ENCODE measurements around the gene OXER1. TPM values are rescaled to one million over a fixed set of nuclear protein-coding genes. Genes with fewer than 3 reads are reported as not detected.
A peak's percentile ranks its signal among the peaks of the same experiment; 100 is the strongest.

Gene OXER1
- total and polyA plus RNA-seq, 2 of the 13 experiments (the other 11 are each of a cell fraction or from before 2014, with no cell fraction given) = 8.0 to 9.0 TPM

- TF ChIP-seq, protein P1, sequence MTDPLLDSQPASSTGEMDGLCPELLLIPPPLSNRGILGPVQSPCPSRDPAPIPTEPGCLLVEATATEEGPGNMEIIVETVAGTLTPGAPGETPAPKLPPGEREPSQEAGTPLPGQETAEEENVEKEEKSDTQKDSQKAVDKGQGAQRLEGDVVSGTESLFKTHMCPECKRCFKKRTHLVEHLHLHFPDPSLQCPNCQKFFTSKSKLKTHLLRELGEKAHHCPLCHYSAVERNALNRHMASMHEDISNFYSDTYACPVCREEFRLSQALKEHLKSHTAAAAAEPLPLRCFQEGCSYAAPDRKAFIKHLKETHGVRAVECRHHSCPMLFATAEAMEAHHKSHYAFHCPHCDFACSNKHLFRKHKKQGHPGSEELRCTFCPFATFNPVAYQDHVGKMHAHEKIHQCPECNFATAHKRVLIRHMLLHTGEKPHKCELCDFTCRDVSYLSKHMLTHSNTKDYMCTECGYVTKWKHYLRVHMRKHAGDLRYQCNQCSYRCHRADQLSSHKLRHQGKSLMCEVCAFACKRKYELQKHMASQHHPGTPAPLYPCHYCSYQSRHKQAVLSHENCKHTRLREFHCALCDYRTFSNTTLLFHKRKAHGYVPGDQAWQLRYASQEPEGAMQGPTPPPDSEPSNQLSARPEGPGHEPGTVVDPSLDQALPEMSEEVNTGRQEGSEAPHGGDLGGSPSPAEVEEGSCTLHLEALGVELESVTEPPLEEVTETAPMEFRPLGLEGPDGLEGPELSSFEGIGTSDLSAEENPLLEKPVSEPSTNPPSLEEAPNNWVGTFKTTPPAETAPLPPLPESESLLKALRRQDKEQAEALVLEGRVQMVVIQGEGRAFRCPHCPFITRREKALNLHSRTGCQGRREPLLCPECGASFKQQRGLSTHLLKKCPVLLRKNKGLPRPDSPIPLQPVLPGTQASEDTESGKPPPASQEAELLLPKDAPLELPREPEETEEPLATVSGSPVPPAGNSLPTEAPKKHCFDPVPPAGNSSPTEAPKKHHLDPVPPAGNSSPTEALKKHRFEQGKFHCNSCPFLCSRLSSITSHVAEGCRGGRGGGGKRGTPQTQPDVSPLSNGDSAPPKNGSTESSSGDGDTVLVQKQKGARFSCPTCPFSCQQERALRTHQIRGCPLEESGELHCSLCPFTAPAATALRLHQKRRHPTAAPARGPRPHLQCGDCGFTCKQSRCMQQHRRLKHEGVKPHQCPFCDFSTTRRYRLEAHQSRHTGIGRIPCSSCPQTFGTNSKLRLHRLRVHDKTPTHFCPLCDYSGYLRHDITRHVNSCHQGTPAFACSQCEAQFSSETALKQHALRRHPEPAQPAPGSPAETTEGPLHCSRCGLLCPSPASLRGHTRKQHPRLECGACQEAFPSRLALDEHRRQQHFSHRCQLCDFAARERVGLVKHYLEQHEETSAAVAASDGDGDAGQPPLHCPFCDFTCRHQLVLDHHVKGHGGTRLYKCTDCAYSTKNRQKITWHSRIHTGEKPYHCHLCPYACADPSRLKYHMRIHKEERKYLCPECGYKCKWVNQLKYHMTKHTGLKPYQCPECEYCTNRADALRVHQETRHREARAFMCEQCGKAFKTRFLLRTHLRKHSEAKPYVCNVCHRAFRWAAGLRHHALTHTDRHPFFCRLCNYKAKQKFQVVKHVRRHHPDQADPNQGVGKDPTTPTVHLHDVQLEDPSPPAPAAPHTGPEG (CRISPR knock-in tag; IDR thresholded peaks at IDR 0.05) = peak; percentile 96
- TF ChIP-seq ZNF549 (CRISPR knock-in tag; IDR thresholded peaks at IDR 0.05) = peak; percentile 90; the same call in 1 of the 2 replicates
- TF ChIP-seq PITX1 (CRISPR knock-in tag; IDR thresholded peaks at IDR 0.05) = peak; percentile 87
- peak; percentile 35; the same call in 1 of the 2 replicates for TF ChIP-seq SP5 (CRISPR knock-in tag; IDR thresholded peaks at IDR 0.05; ENCODE audit: borderline replicate concordance, low read depth)
- TF ChIP-seq RFX3 (CRISPR knock-in tag; IDR thresholded peaks at IDR 0.05) = no peak; the same call in 1 of the 2 replicates
- TF ChIP-seq SP2 (CRISPR knock-in tag; IDR thresholded peaks at IDR 0.05) = peak; percentile 53
- TF ChIP-seq PAF1 (CRISPR knock-in tag; IDR thresholded peaks at IDR 0.05) = peak; percentile 42; the same call in 1 of the 2 replicates
- TF ChIP-seq ZNF704 (CRISPR knock-in tag; IDR thresholded peaks at IDR 0.05; ENCODE audit: borderline replicate concordance) = peak; percentile 97
- TF ChIP-seq ZFX (CRISPR knock-in tag; IDR thresholded peaks at IDR 0.05; ENCODE audit: low read depth) = peak; percentile 98
- TF ChIP-seq MATR3 (CRISPR knock-in tag; IDR thresholded peaks at IDR 0.05) = no peak
- peak; percentile 88 for TF ChIP-seq ZNF781 (CRISPR knock-in tag; IDR thresholded peaks at IDR 0.05; ENCODE audit: borderline replicate concordance, not compliant biosample characterization)
- peak; percentile 99 for TF ChIP-seq ZNF776 (CRISPR knock-in tag; IDR thresholded peaks at IDR 0.05)
- TF ChIP-seq ZNF253 (CRISPR knock-in tag; IDR thresholded peaks at IDR 0.05; ENCODE audit: borderline replicate concordance) = peak; percentile 95
- TF ChIP-seq ZNF326 (CRISPR knock-in tag; IDR thresholded peaks at IDR 0.05; ENCODE audit: borderline replicate concordance) = no peak
- peak; percentile 98 for TF ChIP-seq ZIK1 (CRISPR knock-in tag; IDR thresholded peaks at IDR 0.05; ENCODE audit: borderline replicate concordance, low read depth)
- TF ChIP-seq CHD4 (IDR thresholded peaks at IDR 0.05; ENCODE audit: borderline replicate concordance, low read length) = peak; percentile 95; the same call in 1 of the 2 replicates
- TF ChIP-seq RFX5 (IDR thresholded peaks at IDR 0.05; ENCODE audit: low read depth, low read length) = no peak
- TF ChIP-seq, protein P2, sequence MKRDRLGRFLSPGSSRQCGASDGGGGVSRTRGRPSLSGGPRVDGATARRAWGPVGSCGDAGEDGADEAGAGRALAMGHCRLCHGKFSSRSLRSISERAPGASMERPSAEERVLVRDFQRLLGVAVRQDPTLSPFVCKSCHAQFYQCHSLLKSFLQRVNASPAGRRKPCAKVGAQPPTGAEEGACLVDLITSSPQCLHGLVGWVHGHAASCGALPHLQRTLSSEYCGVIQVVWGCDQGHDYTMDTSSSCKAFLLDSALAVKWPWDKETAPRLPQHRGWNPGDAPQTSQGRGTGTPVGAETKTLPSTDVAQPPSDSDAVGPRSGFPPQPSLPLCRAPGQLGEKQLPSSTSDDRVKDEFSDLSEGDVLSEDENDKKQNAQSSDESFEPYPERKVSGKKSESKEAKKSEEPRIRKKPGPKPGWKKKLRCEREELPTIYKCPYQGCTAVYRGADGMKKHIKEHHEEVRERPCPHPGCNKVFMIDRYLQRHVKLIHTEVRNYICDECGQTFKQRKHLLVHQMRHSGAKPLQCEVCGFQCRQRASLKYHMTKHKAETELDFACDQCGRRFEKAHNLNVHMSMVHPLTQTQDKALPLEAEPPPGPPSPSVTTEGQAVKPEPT (CRISPR knock-in tag; IDR thresholded peaks at IDR 0.05; ENCODE audit: low read depth) = peak; percentile 56
- TF ChIP-seq PHF21A (CRISPR knock-in tag; IDR thresholded peaks at IDR 0.05) = peak; percentile 88
- TF ChIP-seq KMT2B (CRISPR knock-in tag; IDR thresholded peaks at IDR 0.05) = peak; percentile 85
- no peak for TF ChIP-seq PHB2 (IDR thresholded peaks at IDR 0.05; ENCODE audit: partially characterized antibody)
Measured at GRCh38 chr2:42810121-42810970, 46.4 kb upstream of the OXER1 start (continued).
